Measurements from ENCODE around the gene NPAS4. TPM values are rescaled to one million over a fixed set of nuclear protein-coding genes. Genes with fewer than 3 reads are reported as not detected.
"Not testable (repeated sequence)": the region's sequence is repeated elsewhere in the genome, so short reads cannot be mapped to it uniquely, and the experiment has no call there.

Gene NPAS4
- polyA plus RNA-seq, 1 donor, result 0.28 TPM

GRCh38 chr11:66454247-66454646 is 33.4 kb downstream of the NPAS4 start:
- DNase-seq (ENCODE audit: low read depth), result no peak

- DNase-seq (ENCODE audit: low read depth), result no peak
Measured at GRCh38 chr11:66454828-66455227, 34.0 kb downstream of the NPAS4 start.

GRCh38 chr11:66457826-66458225 is 37.0 kb downstream of the NPAS4 start:
- no peak for DNase-seq (ENCODE audit: low read depth)

GRCh38 chr11:66459138-66459778 is 38.4 kb downstream of the NPAS4 start:
- DNase-seq (ENCODE audit: low read depth), result no peak

- DNase-seq (ENCODE audit: low read depth), result no peak
Measured at GRCh38 chr11:66462010-66462409, 41.2 kb downstream of the NPAS4 start.

- DNase-seq (ENCODE audit: low read depth), result no peak
Measured at GRCh38 chr11:66462911-66463310, 42.1 kb downstream of the NPAS4 start.

GRCh38 chr11:66464116-66464515 is 43.3 kb downstream of the NPAS4 start:
- DNase-seq (ENCODE audit: low read depth), result not testable (repeated sequence)

- DNase-seq (ENCODE audit: low read depth), result no peak
Measured at GRCh38 chr11:66464916-66465315, 44.1 kb downstream of the NPAS4 start.

GRCh38 chr11:66465373-66466224 is 44.8 kb downstream of the NPAS4 start:
- DNase-seq (ENCODE audit: low read depth), result no peak

- peak; percentile 78 for DNase-seq (ENCODE audit: low read depth)
Measured at GRCh38 chr11:66466225-66467033, 45.6 kb downstream of the NPAS4 start, which contains the start of gene PELI3. Gene PELI3 (plus strand): TSS chr11:66466905. CDS start chr11:66468129, 1,224 bp downstream.

GRCh38 chr11:66467034-66467659 is 46.3 kb downstream of the NPAS4 start:
- DNase-seq (ENCODE audit: low read depth), result no peak

GRCh38 chr11:66467756-66468155 is 46.9 kb downstream of the NPAS4 start:
- DNase-seq (ENCODE audit: low read depth), result no peak

- DNase-seq (ENCODE audit: low read depth), result no peak
Measured at GRCh38 chr11:66468691-66469090, 47.9 kb downstream of the NPAS4 start.

GRCh38 chr11:66469441-66469840 is 48.6 kb downstream of the NPAS4 start:
- no peak for DNase-seq (ENCODE audit: low read depth)

GRCh38 chr11:66470015-66470414 is 49.2 kb downstream of the NPAS4 start:
- DNase-seq (ENCODE audit: low read depth), result no peak

GRCh38 chr11:66471142-66471541 is 50.3 kb downstream of the NPAS4 start:
- no peak for DNase-seq (ENCODE audit: low read depth)

GRCh38 chr11:66472054-66472453 is 51.2 kb downstream of the NPAS4 start:
- DNase-seq (ENCODE audit: low read depth), result no peak

- DNase-seq (ENCODE audit: low read depth), result no peak
Measured at GRCh38 chr11:66473167-66473566, 52.3 kb downstream of the NPAS4 start.

GRCh38 chr11:66473608-66474515 is 53.0 kb downstream of the NPAS4 start:
- no peak for DNase-seq (ENCODE audit: low read depth)

- no peak for DNase-seq (ENCODE audit: low read depth)
Measured at GRCh38 chr11:66475349-66476172, 54.7 kb downstream of the NPAS4 start.

Data from forelimb muscle (tissue), 1 donor.